ENCODE measurements around the gene FBH1. TPM values are rescaled to one million over a fixed set of nuclear protein-coding genes. Genes with fewer than 3 reads are reported as not detected.
"Not testable (repeated sequence)": the region's sequence is repeated elsewhere in the genome, so short reads cannot be mapped to it uniquely, and the experiment has no call there.

Gene FBH1
- total RNA-seq (2014; rRNA removed; shearing (Covaris generic)) = 79.0 and 90.1 TPM in 2 replicates

DNA sequence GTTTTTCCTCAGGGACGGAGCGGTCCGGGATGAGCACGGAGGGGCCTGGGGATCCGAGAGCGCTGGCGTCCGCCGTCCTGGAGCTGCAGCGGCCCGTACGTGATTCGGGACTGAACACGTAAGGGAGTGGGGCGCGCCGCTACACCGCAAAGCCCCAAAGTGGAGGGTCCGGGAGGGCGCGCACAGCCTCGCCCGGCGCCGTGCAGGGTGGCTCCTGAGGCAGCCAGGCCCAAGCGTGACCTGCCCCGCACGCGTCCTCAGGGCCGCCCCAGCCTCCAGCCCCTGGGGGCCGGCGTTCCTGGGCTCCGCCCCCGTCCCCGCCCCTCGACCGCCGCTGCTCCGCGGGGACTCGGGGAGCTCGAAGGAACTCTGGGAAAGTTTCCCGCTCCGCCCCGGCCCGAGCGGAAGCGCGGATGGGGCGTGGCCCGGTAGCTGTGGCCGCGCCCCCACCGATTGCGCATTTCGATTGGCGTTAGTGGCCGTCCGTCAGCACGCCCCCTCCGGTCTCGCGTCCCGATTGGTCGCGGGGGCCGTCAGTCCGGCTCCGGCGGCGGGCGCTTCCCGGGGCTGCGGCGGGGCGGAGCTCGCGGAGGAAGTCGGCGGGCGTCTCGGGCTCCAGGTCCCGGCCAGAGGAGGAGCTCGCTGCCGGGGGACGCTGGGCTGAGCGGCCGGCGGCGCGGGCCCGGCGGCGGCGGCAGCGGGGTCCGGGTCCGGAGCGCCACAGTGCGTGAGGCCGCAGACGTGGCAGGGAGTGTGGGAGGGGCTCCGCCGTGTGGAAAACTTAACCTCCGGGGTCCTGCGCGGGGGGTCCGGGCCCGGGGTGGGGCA is at the start of gene FBH1, which contains the start of gene ANKRD16:
FBH1 (plus strand) TSS at position 620 of the 828 bp plus-strand sequence; CDS start at position 723, 103 bp downstream.
ANKRD16 (minus strand) TSS at position 270 of the 828 bp plus-strand sequence. CDS start 539 bp downstream, outside the sequence.
- DNase-seq (ENCODE audit: low spot score) = peak; percentile 95

DNA sequence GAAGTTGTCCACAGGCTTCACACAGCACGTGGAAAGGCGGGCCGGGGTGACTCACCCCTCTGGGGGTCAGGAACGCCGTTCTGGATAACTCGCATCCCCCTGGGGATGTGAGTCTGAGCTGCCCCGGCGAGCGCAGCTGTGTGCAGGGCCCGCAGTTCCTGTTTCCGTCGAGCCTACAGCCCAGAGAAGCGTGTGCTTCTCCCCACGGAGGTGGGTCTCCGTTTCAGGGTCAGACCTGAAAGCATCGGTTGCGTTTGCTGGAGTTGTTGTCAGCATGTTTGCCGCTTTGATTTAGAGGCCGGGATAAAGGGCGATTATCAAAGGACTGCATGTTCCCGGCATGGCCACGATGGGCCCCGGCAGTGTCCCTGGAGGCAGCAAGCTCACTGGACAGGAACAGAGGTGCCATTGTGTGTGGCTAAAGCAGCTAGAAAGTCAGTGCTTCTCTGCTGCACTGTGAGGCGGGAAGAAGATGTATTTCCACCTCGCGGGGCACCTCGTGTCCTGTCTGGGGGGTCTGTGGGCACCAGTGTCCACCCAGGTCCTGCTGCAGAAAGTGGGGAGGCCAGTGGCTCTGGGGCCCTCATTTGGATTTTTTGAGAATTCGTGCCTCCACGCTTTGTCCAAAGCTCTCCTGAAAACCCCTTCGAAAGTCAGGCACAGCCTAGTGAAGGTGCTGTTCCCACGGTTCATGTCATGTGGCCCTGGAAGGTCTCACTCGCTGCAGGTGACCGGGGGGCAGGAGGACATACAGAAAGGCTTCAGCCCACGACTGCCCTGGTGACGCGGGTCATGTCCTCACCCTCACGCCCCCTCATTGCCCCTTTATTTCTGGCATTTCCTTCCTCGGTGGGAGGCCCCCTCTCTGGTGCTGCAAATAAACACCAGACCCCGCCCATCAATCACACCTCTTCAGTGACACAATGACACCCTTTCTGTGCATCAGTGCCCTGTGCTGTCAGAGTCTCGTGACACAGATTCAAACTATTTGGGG is 49.4 kb upstream of the FBH1 start:
- DNase-seq (ENCODE audit: low spot score) = no peak

DNA sequence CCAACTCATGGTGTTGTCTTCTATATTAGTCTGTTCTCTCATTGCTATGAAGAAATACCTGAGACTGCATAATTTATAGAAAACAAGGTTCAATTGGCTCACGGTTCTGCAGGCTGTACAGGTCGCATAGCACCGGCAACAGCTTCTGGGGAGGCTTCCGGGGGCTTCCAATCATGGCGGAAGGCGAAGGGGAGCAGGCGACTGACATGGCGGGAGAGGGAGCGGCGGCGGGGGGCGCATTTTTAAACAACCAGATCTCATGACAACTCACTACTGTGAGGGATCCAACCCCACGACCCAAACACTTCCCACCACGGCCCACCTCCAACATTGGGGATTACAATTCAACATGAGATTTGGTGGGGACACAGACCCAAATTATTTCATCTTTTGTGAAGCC is 48.1 kb upstream of the FBH1 start:
- DNase-seq (ENCODE audit: low spot score) = no peak

DNA sequence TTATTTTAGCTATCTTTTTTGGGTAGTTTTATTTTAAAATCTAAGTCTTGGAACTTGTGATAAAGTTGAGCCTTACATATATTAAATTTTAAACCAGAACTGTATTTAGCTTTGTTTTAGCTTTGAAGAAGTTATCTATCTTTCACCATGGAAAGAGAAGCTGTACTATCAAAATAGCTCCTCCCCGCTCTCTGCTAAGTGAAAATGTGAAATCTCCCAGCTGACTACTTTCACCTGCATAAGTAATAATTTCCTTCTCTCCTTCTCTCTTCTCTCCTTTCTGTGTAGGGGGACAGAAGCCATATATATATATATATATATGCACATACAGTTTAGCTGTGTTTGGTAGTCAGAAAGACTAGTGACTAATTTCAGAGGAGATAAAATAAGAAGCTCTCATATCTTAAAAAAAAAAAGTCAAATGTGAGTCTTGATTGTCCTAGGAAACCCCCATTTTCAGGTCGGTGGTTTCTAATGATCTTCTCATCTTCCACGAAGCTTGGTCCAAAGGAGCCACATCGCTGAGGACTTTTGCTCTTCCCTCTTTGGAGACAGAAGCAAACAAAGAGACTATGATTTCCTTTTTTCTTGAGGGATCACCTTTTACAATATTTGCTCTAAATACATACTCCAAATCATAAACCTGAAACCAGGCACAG is 46.2 kb upstream of the FBH1 start:
- no peak for DNase-seq (ENCODE audit: low spot score)

DNA sequence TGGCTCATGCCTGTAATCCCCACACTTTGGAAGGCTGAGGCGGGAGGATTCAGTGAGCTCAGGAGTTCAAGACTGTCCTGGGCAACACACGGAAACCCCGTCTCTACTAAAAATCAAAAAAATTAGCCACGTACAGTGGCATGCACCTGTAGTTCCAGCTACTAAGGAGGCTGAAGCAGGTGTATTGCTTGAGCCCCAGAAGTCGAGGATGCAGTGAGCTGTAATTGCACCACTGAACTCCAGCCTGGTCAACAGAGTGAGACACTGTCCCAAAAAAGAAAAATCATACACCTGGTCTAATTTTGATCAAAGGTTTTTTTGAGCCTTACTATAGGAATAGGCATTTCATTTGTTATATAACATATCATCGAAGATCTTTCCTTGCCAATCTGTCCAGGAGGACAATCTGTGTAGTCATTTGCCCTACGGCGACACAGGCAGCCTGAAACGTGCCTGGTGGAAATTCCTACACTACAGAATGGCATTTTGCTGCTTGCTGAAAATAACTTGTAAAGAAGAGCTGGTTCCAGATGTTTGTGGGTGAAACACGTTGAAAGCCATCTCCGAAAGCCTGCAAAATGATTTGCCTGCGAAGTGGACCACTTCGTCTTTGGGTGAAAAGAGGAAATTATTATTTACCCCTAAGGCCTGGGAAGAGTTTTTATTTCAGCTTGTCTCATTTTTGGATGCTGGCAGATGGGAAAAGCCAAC is 45.5 kb upstream of the FBH1 start:
- DNase-seq (ENCODE audit: low spot score) = no peak

DNA sequence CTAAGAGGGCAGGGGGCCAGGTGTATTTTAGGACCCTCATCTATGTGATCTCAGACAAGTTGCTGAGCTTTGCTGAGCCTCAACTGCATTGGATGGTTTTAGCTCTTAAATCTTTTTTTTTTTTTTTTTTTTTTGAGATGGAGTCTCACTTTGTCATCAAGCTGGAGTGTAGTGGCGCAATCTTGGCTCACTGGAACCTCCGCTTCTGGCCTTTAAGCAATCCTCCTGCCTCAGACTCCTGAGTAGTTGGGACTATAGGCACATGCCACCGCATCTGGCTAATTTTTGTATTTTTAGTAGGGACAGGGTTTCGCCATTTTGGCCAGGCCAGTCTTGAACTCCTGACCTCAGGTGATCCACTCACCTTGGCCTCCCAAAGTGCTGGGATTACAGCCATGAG is 43.4 kb upstream of the FBH1 start:
- DNase-seq (ENCODE audit: low spot score) = not testable (repeated sequence)

DNA sequence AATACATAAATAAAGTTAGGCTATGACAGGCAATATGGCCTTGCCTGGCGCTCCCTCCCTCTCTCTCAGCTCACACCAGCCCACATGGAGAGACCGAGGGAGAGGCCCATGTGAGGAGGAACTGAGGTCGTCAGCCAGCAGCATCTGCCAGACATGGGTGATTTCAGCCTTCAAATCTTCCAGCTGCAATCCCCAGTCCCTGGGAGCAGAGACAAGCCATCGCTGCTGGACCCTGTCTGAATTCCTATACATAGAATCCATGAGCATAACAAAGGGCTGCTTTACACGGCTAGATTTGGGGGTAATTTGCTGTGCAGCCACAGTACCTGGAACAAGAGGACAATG is 35.9 kb upstream of the FBH1 start:
- no peak for DNase-seq (ENCODE audit: low spot score)

DNA sequence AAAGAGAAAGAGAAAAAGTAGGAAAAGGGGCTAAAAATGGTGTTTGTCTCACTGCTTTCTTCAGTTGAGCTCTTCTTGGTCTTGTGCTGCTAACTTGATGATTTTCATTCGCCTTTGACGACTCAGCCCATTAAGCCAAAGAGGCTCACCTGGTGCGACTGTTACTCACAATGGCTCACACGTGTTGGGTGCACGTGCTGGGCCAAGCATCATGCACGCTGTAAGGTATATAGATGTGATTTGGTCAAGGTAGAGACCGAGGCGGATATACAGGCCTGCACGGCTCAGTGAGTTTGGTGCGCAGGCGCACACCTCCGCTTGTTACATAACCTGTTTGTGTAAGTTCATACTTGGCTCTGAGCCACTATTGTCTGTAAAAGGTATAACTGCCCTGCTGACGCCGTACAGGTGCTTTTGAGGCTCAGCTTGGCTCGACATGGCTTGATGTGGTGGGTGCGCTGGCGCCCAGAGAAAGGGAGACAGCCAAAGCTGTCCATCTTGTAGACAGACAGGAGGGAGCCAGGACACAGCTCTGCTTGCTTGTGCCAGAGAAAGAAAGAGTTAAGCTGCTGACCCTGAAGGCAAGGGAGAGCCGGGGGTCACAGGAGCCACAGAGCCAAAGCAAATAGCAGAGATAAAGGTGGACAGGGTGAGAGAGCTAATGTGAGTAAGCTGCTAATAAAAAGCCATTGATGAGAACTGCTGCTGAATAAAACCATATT is 33.9 kb upstream of the FBH1 start:
- DNase-seq (ENCODE audit: low spot score) = no peak

DNA sequence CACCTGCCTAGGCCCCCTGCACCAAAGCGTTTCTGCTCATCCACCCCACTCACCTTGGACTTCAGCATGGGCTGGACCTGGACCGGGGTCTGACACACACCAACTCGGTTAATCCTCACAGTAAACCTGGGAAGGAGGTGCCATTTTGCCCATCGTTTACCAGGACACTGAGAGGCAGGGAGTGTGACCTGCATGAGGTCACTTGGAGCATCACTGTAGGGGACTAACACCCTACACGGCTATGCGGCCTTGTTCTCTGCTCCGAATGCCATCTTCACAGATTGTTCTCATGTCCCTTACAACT is 33.4 kb upstream of the FBH1 start:
- DNase-seq (ENCODE audit: low spot score) = no peak

DNA sequence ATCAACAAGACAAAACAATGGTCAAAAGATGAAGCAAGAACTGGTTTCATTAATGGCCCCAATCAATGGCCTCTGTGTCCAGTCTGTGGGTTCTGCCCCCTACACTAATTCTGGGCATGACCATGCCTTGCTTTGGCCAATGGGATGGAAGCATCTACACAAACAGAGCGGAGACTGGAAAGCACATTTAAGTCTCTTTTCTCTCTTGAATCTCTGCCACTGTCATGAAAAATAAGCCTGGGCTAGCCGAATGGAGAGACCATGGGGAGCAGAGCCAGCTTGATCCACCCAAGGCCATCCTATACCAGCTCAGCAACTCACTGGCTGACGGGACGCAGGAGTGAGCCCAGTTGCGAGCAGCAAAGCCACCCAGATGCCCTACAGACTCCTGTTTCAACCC is 31.2 kb upstream of the FBH1 start:
- DNase-seq (ENCODE audit: low spot score) = no peak

DNA sequence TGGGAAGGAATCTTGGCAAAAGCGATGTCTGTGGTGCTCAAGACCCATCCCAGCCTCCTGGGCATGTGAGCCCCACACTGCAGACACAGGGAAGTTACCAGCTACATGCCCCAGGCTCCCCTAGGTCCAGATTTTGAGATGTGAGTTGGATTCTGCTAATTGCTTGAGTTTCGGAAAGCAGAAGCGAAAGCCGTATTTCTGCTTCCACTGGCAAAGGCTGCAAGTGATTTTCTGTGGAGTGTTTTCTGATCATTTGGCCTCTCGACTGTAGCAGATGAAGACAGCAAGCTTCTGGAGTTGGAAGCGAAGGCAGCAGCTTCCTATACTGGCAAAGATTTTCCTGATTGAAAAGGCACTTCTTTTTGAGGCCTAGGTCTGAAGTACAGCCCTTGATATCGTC is 30.0 kb upstream of the FBH1 start:
- DNase-seq (ENCODE audit: low spot score) = no peak

DNA sequence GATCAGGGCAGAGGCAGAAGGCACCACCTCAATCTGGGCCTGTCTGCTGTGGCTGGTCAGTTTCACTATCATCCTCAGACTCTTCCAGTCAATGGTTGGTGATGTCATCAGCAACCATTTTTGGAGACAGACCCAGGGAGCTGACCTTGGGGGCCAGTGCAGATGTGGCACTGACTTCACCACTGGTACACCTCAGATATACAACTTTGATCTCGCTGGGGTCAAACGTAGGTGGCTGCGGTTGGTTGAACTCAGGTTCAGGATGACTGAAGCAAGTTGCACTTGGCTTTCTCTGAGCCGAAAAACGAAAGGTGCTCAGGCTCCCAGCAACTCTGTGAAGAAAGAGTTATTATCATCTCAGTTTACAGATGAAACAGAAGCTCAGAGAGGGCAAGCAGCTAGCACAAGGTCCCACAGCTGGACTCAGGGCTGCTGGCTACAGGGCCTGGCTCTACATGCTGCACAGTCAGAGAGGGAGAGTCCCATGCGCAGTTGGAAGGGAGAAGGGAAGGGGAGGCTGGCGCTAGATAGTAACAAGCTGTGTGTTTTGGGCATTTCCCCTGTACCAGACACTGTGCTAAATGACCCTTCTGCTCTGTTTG is 27.6 kb upstream of the FBH1 start:
- DNase-seq (ENCODE audit: low spot score) = no peak

DNA sequence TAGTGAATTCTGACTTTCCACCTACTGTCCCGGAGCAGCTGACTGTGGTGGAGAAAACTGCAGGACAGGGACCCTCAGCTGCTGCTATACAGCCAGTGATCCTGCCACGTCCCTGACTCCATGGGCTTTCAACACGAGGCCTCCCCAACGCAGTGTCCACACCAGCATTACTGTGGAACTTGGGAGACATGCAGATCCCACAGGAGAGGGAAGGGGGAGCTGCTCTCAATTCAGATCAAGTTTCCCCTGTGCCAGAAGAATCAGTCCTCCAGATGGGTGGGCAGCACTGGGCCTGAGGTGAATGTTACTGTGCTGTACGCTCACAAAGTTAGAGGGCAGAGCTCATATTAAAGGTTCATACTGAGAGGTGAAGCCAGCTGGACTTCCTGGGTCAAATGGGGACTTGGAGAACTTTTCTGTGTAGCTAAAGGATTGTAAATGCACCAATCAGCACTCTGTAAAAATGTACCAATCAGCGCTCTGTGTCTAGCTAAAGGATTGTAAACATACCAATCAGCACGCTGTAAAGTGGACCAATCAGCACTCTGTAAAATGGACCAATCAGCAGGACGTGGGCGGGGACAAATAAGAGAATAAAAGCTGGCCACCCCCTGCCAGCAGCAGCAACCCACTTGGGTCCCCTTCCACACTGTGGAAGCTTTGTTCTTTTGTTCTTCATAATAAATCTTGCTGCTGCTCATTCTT is 26.9 kb upstream of the FBH1 start:
- not testable (repeated sequence) for DNase-seq (ENCODE audit: low spot score)

DNA sequence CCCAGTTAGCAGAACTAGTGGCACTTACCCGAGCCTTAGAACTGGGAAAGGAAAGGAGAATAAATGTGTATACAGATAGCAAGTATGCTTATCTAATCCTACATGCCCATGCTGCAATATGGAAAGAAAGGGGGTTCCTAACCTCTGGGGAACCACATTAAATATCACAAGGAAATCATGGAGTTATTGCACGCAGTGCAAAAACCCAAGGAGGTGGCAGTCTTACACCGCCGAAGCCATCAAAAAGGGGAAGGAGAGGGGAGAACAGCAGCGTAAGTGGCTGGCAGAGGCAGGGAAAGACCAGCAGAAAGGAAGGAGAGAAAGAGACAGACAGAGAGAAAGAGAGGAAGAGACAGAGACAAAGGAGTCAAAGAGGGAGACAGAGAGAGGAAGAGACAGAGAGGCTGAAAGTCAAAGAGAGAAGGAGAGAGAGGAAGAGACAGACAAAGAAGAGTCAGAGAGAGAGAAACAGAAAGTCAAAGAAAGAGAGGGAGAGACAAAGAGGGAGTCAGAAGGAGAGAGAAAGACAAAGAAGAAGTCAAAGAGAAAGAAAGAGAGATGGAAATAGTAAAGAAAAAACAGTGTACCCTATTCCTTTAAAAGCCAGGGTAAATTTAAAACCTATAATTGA is 23.5 kb upstream of the FBH1 start:
- not testable (repeated sequence) for DNase-seq (ENCODE audit: low spot score)

DNA sequence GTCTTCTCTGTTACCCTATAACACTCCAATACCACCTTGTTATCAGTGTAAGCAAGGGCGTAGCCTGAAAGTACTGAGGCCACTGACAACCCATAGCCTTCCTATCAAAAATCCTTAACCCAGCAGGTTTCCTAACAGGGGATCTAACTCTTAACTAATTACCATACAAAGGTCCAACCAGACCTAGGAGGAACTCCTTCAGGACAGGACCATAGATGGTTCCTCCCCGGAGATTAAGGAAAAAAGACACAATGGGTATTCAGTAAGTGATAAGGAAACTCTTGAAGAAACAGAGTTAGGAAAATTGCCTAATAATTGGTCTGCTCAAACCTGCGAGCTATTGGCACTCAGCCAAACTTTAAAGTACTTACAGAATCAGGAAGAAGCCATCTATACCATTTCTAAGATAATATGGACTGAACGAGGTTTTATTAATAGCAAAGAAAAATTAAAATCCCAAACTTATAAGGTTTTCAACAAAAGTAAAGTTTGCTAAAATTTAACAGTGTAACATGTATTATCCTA is 22.9 kb upstream of the FBH1 start:
- DNase-seq (ENCODE audit: low spot score) = not testable (repeated sequence)

DNA sequence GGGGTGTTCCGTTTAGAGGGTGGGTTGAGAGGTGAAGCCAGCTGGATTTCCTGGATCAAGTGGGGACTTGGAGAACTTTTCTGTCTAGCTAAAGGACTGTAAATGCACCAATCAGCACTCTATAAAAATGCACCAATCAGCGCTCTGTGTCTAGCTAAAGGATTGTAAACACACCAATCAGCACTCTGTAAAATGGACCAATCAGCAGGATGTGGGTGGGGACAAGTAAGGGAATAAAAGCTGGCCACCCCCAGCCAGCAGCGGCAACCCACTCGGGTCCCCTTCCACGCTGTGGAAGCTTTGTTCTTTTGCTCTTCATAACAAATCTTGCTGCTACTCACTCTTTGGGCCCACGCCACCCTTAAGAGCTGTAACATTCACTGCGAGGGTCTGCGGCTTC is 21.7 kb upstream of the FBH1 start:
- not testable (repeated sequence) for DNase-seq (ENCODE audit: low spot score)

DNA sequence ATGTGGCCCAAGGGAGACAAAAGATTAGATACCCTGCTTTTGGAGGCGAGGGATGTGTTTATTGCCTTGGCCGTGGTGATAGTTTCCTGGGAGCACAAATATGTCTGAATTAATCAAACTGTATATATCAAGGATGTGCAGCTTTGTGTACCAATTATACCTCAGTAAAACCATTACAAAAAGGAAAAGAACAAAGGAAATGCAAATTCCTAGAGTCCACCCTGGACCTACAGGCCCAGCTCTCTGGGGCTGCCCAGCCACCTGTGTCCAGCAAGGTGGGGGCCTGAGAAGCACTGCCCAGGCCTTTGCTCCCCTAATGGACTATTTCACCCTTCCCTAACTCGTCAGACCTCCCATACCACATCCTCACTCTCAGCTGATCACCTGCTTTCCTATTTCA is 20.9 kb upstream of the FBH1 start:
- no peak for DNase-seq (ENCODE audit: low spot score)

DNA sequence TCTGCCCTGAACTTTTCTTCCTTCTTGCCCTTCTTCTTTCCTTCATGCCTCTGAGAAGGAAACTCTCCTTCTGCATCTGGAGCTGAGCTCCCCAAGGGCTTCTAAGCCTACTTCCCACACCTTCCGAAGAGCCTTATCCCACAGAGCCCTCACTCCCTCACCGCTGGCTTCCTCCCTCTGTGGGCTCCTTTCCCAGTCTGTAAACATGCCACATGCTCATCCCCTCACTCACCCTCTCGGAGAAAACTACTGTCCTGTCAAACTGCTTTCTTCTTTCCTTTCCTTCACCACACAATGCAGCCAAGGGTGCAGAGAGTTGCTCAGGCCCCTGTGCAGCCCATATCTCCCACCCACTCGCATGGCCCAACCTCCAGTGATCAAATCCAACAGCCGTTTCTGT is 18.4 kb upstream of the FBH1 start:
- DNase-seq (ENCODE audit: low spot score) = no peak

DNA sequence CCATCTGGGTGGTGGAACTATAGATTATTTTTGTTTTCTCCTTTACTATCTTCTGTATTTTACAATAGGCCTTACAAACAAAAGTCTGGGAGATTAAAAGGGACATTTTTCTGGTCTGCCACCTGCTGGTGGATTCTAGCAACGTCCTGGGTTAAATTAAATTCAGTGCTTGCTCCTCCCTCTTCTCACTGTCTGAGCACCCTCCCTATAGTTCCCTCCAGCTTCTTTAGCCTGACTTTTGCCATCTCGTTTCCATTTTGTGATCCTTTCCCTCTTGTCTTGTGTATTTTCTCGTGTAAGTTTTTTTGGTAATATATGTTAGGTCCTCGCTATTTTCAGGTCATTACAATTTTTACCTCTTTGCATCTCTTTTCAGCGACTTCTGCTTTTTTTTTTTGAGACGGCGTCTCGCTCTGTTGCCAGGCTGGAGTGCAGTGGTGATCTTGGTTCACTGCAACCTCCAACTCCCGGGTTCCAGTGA is 16.5 kb upstream of the FBH1 start:
- peak; percentile 87 for DNase-seq (ENCODE audit: low spot score)
